Colonic mucosa (tissue), 4 donors: ENCODE results near the gene FXN. TPM values are rescaled to one million over a fixed set of nuclear protein-coding genes. Genes with fewer than 3 reads are reported as not detected.

Source experiments
- DNase-seq: peaks from one replicate; pipeline ENCODE4 v3.0.0-alpha.2; 2020
- H3K27ac ChIP-seq: fragments of 200-600 bp; one replicate; pipeline ENCODE4 v1.8.0; 2021
- H3K27me3 ChIP-seq: fragments of 200-600 bp; one replicate; pipeline ENCODE4 v1.8.0; 2021
- H3K36me3 ChIP-seq: fragments of 200-600 bp; one replicate; pipeline ENCODE4 v1.8.0; 2021
- H3K4me1 ChIP-seq: fragments of 200-600 bp; one replicate; pipeline ENCODE4 v1.8.0; 2021; ENCODE audit warnings: mild to moderate bottlenecking
- H3K4me3 ChIP-seq: fragments of 200-600 bp; one replicate; pipeline ENCODE4 v1.8.0; 2021
- H3K9ac ChIP-seq, 2 donors: one replicate each; pipeline ENCODE4 v1.7.0; 2013; ENCODE audit warnings: control low read depth in 2 of 2, low read depth in 2 of 2, low read length in 2 of 2
- H3K9me3 ChIP-seq: fragments of 200-600 bp; one replicate; pipeline ENCODE4 v1.8.0; 2021
- intact Hi-C: fragments of 100-400 bp; cut with DNase I; formaldehyde crosslinking; loops from one replicate; pipeline ENCODE4 v1.14.1; 2022
- total RNA-seq, 2 donors: library from RNA; stranded (reverse); fragmentation: NEBNext Ultra II Directional in 1 of 2; extraction: Animal tissue kit (Norgen Biotek cat#: 25700) in 1 of 2; gene quantifications; one replicate each; pipeline ENCODE4 v1.2.1, GENCODE V29; 2021
- TF ChIP-seq, protein P1 (sequence below): fragments of 200-600 bp; IDR thresholded peaks from one replicate; pipeline ENCODE4 v1.8.0; 2022; ENCODE audit warnings: antibody characterized with exemption, mild to moderate bottlenecking
- donor health status: healthy.
- donor health status: DM: no; HTN: no; CAD: no.
- donor health status: DM: no; HTN: no; CAD: no.

FXN gene
- total RNA-seq, 2 donors from 2014 or later, result 9.7 to 16.9 TPM

DNA sequence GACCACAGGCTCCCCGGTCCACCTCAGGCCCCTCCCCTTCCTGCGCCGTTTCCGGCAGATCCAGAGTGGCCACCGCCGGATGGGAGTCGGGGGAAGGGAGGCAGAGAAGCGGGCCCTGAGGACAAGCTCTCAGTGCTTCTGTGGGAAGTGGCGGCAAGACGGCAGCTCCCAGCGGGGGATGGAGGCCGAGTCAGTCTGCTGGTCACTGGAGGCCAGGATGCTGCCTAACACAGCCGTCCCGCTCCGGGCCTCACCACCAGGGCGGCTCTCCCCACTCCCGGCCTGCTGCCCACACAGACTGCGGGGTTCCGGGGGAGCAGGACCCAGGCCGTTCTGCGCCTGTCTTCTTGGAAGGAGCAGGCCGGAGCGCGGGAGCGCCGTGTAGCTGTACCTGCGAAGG lies 31.4 kb downstream of the FXN start:
- Histone ChIP-seq H3K36me3 (no peaks in the 10 kb centered on the region), H3K4me1 (no peaks in the 10 kb centered on the region), H3K27me3 (no peaks in the 10 kb centered on the region), H3K4me3 (no peak overlapping the region), H3K9me3 (no peaks in the 10 kb centered on the region), H3K9ac (no peak overlapping the region), H3K27ac (no peak overlapping the region)
- intact Hi-C loops, result no loop called here
- DNase-seq, result no peak
- TF ChIP-seq, protein P1, sequence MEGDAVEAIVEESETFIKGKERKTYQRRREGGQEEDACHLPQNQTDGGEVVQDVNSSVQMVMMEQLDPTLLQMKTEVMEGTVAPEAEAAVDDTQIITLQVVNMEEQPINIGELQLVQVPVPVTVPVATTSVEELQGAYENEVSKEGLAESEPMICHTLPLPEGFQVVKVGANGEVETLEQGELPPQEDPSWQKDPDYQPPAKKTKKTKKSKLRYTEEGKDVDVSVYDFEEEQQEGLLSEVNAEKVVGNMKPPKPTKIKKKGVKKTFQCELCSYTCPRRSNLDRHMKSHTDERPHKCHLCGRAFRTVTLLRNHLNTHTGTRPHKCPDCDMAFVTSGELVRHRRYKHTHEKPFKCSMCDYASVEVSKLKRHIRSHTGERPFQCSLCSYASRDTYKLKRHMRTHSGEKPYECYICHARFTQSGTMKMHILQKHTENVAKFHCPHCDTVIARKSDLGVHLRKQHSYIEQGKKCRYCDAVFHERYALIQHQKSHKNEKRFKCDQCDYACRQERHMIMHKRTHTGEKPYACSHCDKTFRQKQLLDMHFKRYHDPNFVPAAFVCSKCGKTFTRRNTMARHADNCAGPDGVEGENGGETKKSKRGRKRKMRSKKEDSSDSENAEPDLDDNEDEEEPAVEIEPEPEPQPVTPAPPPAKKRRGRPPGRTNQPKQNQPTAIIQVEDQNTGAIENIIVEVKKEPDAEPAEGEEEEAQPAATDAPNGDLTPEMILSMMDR, result no peak

DNA sequence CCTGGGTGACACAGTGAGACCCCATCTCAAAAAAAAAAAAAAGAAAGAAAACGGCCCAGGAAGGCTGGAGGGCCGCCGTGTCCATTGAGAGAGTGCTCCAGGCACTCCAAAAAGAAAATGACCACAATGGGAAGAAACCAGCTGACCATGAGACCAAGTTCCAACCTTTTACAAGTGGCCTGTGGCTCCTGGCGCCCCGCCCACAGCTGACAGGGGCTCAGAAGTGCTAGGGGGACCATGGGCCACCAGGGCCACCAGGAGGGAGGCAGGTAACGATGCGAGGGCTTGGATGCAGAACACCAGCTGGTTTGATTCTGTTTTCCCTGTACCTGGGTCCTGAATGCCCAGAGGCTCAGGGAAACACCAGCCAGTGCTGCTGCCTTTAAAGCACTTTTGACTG lies 34.6 kb downstream of the FXN start:
- H3K4me3 ChIP-seq, result no peak overlapping the region
- H3K9ac ChIP-seq, result no peak overlapping the region
- intact Hi-C loops, result no loop called here
- no peaks in the 10 kb centered on the region for H3K27me3 ChIP-seq
- DNase-seq, result no peak
- H3K9me3 ChIP-seq, result no peaks in the 10 kb centered on the region
- TF ChIP-seq, protein P1, result no peak
- no peak overlapping the region for H3K27ac ChIP-seq
- no peaks in the 10 kb centered on the region for H3K4me1 ChIP-seq
- H3K36me3 ChIP-seq, result no peaks in the 10 kb centered on the region

DNA sequence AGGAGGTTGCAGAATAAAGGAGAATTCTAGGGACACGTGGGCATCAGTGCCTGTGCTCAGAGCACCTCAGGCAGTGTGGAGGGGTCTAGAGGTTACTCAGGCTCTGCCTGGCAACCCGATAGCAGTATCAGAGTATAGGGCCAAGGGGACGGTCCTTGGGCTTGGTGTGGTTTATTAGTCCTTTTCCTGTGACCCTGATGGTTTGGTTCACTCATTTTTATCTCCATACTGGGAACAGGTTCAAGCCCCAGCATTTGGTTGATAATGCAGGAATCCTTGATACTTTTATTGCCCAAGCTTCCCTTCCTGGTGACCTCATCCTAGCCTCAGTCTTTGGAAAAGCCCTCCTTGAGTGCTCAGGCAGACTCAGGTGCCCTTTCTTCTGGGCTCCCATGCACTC lies 35.5 kb downstream of the FXN start:
- Histone ChIP-seq H3K36me3 (no peaks in the 10 kb centered on the region), H3K4me3 (no peak overlapping the region), H3K9me3 (no peaks in the 10 kb centered on the region), H3K9ac (no peak overlapping the region), H3K27ac (no peak overlapping the region), H3K4me1 (no peaks in the 10 kb centered on the region), H3K27me3 (no peaks in the 10 kb centered on the region)
- intact Hi-C loops, result no loop called here
- TF ChIP-seq, protein P1, result no peak
- DNase-seq, result no peak

DNA sequence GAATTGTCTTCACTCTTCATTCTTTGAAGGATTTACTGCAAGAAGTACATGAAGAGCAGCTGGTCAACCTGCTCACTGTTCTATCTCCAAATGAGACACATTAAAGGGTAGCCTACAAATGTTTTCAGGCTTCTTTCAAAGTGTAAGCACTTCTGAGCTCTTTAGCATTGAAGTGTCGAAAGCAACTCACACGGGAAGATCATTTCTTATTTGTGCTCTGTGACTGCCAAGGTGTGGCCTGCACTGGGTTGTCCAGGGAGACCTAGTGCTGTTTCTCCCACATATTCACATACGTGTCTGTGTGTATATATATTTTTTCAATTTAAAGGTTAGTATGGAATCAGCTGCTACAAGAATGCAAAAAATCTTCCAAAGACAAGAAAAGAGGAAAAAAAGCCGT lies 37.6 kb downstream of the FXN start:
- no peak for DNase-seq
- H3K36me3 ChIP-seq, result no peaks in the 10 kb centered on the region
- H3K4me3 ChIP-seq, result no peak overlapping the region
- TF ChIP-seq, protein P1, result no peak
- intact Hi-C loops, result no loop called here
- H3K27me3 ChIP-seq, result no peaks in the 10 kb centered on the region
- H3K4me1 ChIP-seq, result no peaks in the 10 kb centered on the region
- no peak overlapping the region for H3K27ac ChIP-seq
- H3K9me3 ChIP-seq, result no peaks in the 10 kb centered on the region
- H3K9ac ChIP-seq, result no peak overlapping the region

DNA sequence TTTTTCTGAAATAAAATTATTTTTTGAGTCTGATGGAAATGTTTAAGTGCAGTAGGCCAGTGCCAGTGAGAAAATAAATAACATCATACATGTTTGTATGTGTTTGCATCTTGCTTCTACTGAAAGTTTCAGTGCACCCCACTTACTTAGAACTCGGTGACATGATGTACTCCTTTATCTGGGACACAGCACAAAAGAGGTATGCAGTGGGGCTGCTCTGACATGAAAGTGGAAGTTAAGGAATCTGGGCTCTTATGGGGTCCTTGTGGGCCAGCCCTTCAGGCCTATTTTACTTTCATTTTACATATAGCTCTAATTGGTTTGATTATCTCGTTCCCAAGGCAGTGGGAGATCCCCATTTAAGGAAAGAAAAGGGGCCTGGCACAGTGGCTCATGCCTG lies 39.2 kb downstream of the FXN start:
- intact Hi-C loops, result no loop called here
- H3K27me3 ChIP-seq, result no peaks in the 10 kb centered on the region
- TF ChIP-seq, protein P1, result no peak
- no peak overlapping the region for H3K9ac ChIP-seq
- no peaks in the 10 kb centered on the region for H3K36me3 ChIP-seq
- no peaks in the 10 kb centered on the region for H3K4me1 ChIP-seq
- H3K4me3 ChIP-seq, result no peak overlapping the region
- DNase-seq, result no peak
- H3K27ac ChIP-seq, result no peak overlapping the region
- no peaks in the 10 kb centered on the region for H3K9me3 ChIP-seq

DNA sequence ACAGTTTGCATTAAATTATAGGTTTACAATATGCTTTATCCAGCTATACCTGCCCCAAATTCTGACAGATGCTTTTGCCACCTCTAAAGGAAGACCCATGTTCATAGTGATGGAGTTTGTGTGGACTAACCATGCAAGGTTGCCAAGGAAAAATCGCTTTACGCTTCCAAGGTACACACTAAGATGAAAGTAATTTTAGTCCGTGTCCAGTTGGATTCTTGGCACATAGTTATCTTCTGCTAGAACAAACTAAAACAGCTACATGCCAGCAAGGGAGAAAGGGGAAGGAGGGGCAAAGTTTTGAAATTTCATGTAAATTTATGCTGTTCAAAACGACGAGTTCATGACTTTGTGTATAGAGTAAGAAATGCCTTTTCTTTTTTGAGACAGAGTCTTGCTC lies 41.0 kb downstream of the FXN start:
- H3K4me1 ChIP-seq, result no peaks in the 10 kb centered on the region

More for the DNA sequence above, 41.0 kb downstream of the FXN start:
- intact Hi-C loops, result no loop called here
- Histone ChIP-seq H3K9ac (no peak overlapping the region), H3K9me3 (no peaks in the 10 kb centered on the region), H3K36me3 (no peaks in the 10 kb centered on the region), H3K4me3 (no peak overlapping the region), H3K27me3 (no peaks in the 10 kb centered on the region), H3K27ac (no peak overlapping the region)
- TF ChIP-seq, protein P1, result no peak
- no peak for DNase-seq
